D721Med (cell line): Measurements from ENCODE around the gene LURAP1L.
A peak's percentile ranks its signal among the peaks of the same experiment; 100 is the strongest.

ENCODE experiments used
- DNase-seq: peaks from one replicate; pipeline ENCODE4 v3.0.0; 2011; ENCODE audit warnings: low spot score; ENCODE audit not compliant: insufficient read length
- FAIRE-seq: peaks from 2 replicates; lab custom pipeline; 2011; peaks lifted over from hg19 to GRCh38; lab: Jason Lieb, UNC
- CTCF ChIP-seq: IDR thresholded peaks from 2 replicates; pipeline ENCODE4 v1.5.1; 2012; ENCODE audit warnings: mild to moderate bottlenecking, control low read depth; ENCODE audit not compliant: insufficient read depth; ENCODE audit errors: missing control alignments

The LURAP1L gene

GRCh38 chr9:12796601-12797000 is 21.8 kb downstream of the LURAP1L start:
- no peak for DNase-seq
- FAIRE-seq = no peak

GRCh38 chr9:12797037-12797436 is 22.2 kb downstream of the LURAP1L start:
- DNase-seq (no peak), FAIRE-seq (no peak)
- no peak for TF ChIP-seq CTCF

More at GRCh38 chr9:12796601-12797000, 21.8 kb downstream of the LURAP1L start:
- TF ChIP-seq CTCF = no peak

- no peak for DNase-seq
- FAIRE-seq = peak; percentile 84
- no peak for TF ChIP-seq CTCF
Observed at GRCh38 chr9:12798066-12798770, 23.4 kb downstream of the LURAP1L start.

GRCh38 chr9:12801187-12801586 is 26.4 kb downstream of the LURAP1L start:
- no peak for TF ChIP-seq CTCF
- FAIRE-seq (peak; percentile 94), DNase-seq (no peak)

- no peak for TF ChIP-seq CTCF
Observed at GRCh38 chr9:12801663-12802062, 26.8 kb downstream of the LURAP1L start.

GRCh38 chr9:12802093-12802492 is 27.3 kb downstream of the LURAP1L start:
- FAIRE-seq (no peak), DNase-seq (no peak)
- no peak for TF ChIP-seq CTCF

More at GRCh38 chr9:12801663-12802062, 26.8 kb downstream of the LURAP1L start:
- FAIRE-seq = no peak
- no peak for DNase-seq

GRCh38 chr9:12808569-12808968 is 33.7 kb downstream of the LURAP1L start:
- FAIRE-seq (no peak), DNase-seq (no peak)
- no peak for TF ChIP-seq CTCF
